KMS-11 (cell line): Measurements from ENCODE around the gene LARGE1.
"Not testable (repeated sequence)": the region's sequence is repeated elsewhere in the genome, so short reads cannot be mapped to it uniquely, and the experiment has no call there.

Experiments
- H2AFZ ChIP-seq: fragments of 200-600 bp; sonication (generic); 2 replicates; pipeline ENCODE4 v1.6.1; 2016; ENCODE audit warnings: antibody characterized with exemption, mixed run types, low read depth
- H3K27ac ChIP-seq: fragments of 200-600 bp; sonication (generic); 2 replicates; pipeline ENCODE4 v1.6.1; 2016; ENCODE audit warnings: mild to moderate bottlenecking, mixed run types
- H3K27me3 ChIP-seq: fragments of 200-600 bp; sonication (generic); 2 replicates; pipeline ENCODE4 v1.6.1; 2017; ENCODE audit warnings: mild to moderate bottlenecking, low read depth, mixed run types, moderate library complexity; ENCODE audit not compliant: insufficient read depth
- H3K36me3 ChIP-seq: fragments of 200-600 bp; sonication (generic); 2 replicates; pipeline ENCODE4 v1.6.1; 2017; ENCODE audit warnings: mild to moderate bottlenecking, mixed run types; ENCODE audit not compliant: insufficient read depth
- H3K4me1 ChIP-seq: fragments of 200-600 bp; sonication (generic); 2 replicates; pipeline ENCODE4 v1.6.1; 2016; ENCODE audit warnings: mild to moderate bottlenecking, low read depth, mixed run types; ENCODE audit not compliant: poor library complexity, severe bottlenecking
- H3K4me2 ChIP-seq: fragments of 200-600 bp; sonication (generic); 2 replicates; pipeline ENCODE4 v1.7.0; 2016; ENCODE audit warnings: mild to moderate bottlenecking, mixed run types
- H3K4me3 ChIP-seq: fragments of 200-600 bp; sonication (generic); IDR thresholded peaks from 2 replicates; pipeline ENCODE4 v1.6.1; 2017; ENCODE audit warnings: low read depth, low read length, mixed read lengths; ENCODE audit not compliant: insufficient read depth
- H3K79me2 ChIP-seq: fragments of 200-600 bp; sonication (generic); 2 replicates; pipeline ENCODE4 v1.6.1; 2016; ENCODE audit warnings: low read depth, mixed run types; ENCODE audit not compliant: insufficient read depth
- H3K9ac ChIP-seq: fragments of 200-600 bp; sonication (generic); 2 replicates; pipeline ENCODE4 v1.6.1; 2016; ENCODE audit warnings: mild to moderate bottlenecking, mixed run types
- H4K20me1 ChIP-seq: fragments of 200-600 bp; sonication (generic); 2 replicates; pipeline ENCODE4 v1.6.1; 2016; ENCODE audit warnings: mild to moderate bottlenecking, mixed run types; ENCODE audit not compliant: insufficient read depth
- CTCF ChIP-seq: fragments of 200-600 bp; sonication (generic); conservative IDR thresholded peaks from 2 replicates; pipeline ENCODE4 v1.6.1; 2017; ENCODE audit warnings: low read depth, mild to moderate bottlenecking, antibody characterized with exemption, low read length, moderate library complexity, mixed read lengths

Gene LARGE1

GRCh38 chr22:33372875-33373274 is 547.4 kb downstream of the LARGE1 start:
- Histone ChIP-seq H3K4me3 (no peak overlapping the region), H3K4me2 (no peak overlapping the region)
- no peak for TF ChIP-seq CTCF

GRCh38 chr22:33363256-33363655 is 557.0 kb downstream of the LARGE1 start:
- not testable (repeated sequence) for H3K4me3 ChIP-seq, H4K20me1 ChIP-seq, H3K79me2 ChIP-seq, H2AFZ ChIP-seq, H3K9ac ChIP-seq, H3K27me3 ChIP-seq, H3K4me1 ChIP-seq, H3K4me2 ChIP-seq, H3K36me3 ChIP-seq, H3K27ac ChIP-seq

More at GRCh38 chr22:33372875-33373274, 547.4 kb downstream of the LARGE1 start:
- H4K20me1 ChIP-seq: no peaks in the 10 kb centered on the region
- H2AFZ ChIP-seq: no peak overlapping the region
- H3K4me1 ChIP-seq: no peaks in the 10 kb centered on the region
- no peak overlapping the region for H3K9ac ChIP-seq
- H3K27ac ChIP-seq: no peak overlapping the region
- H3K79me2 ChIP-seq: no peaks in the 10 kb centered on the region
- no peaks in the 10 kb centered on the region for H3K27me3 ChIP-seq
- no peaks in the 10 kb centered on the region for H3K36me3 ChIP-seq

- Histone ChIP-seq H3K27ac (no peak overlapping the region), H3K9ac (no peak overlapping the region), H3K79me2 (no peaks in the 10 kb centered on the region), H4K20me1 (no peaks in the 10 kb centered on the region), H2AFZ (no peak overlapping the region), H3K27me3 (no peaks in the 10 kb centered on the region), H3K4me3 (no peak overlapping the region), H3K4me1 (no peaks in the 10 kb centered on the region), H3K36me3 (no peaks in the 10 kb centered on the region), H3K4me2 (no peak overlapping the region)
- TF ChIP-seq CTCF: no peak
Observed at GRCh38 chr22:33362702-33363101, 557.6 kb downstream of the LARGE1 start.

- Histone ChIP-seq H3K36me3 (no peaks in the 10 kb centered on the region), H2AFZ (no peak overlapping the region), H3K4me2 (no peak overlapping the region), H3K4me3 (no peak overlapping the region), H3K27me3 (no peaks in the 10 kb centered on the region), H3K4me1 (no peaks in the 10 kb centered on the region), H3K79me2 (no peaks in the 10 kb centered on the region), H4K20me1 (no peaks in the 10 kb centered on the region), H3K9ac (no peak overlapping the region), H3K27ac (no peak overlapping the region)
- no peak for TF ChIP-seq CTCF
Observed at GRCh38 chr22:33361581-33361980, 558.7 kb downstream of the LARGE1 start.

GRCh38 chr22:33357981-33358399 is 562.3 kb downstream of the LARGE1 start:
- Histone ChIP-seq H3K79me2 (no peaks in the 10 kb centered on the region), H3K4me3 (no peak overlapping the region), H3K4me1 (no peaks in the 10 kb centered on the region), H3K36me3 (no peaks in the 10 kb centered on the region), H4K20me1 (no peaks in the 10 kb centered on the region), H3K9ac (no peak overlapping the region), H3K27ac (no peak overlapping the region), H2AFZ (no peak overlapping the region), H3K4me2 (no peak overlapping the region), H3K27me3 (no peaks in the 10 kb centered on the region)
- no peak for TF ChIP-seq CTCF
